DND-41 (cell line): Measurements from ENCODE around the gene SLC25A53.
A peak's percentile ranks its signal among the peaks of the same experiment; 100 is the strongest.

Experiments used
- ATAC-seq: fragments of 200-7000 bp; cut with Tn5 transposase; 3 replicates; pipeline ENCODE4 v1.9.1; 2021; ENCODE audit warnings: low read depth; ENCODE audit not compliant: insufficient read depth
- DNase-seq: peaks from one replicate; pipeline ENCODE4 v3.0.0-alpha.2; 2020
- H2AFZ ChIP-seq: 2 replicates; pipeline ENCODE4 v1.6.0; 2012; ENCODE audit warnings: low read depth, low read length
- H3K27ac ChIP-seq: 2 replicates; pipeline ENCODE4 v1.5.1; 2012; ENCODE audit warnings: low read length, inconsistent platforms
- H3K27me3 ChIP-seq: fragments of 200-600 bp; sonication (generic); 2 replicates; pipeline ENCODE4 v1.6.0; 2012; ENCODE audit warnings: low read length, mild to moderate bottlenecking, inconsistent platforms; ENCODE audit not compliant: insufficient read depth, poor library complexity
- H3K36me3 ChIP-seq: 2 replicates; pipeline ENCODE4 v1.5.1; 2012; ENCODE audit warnings: low read length, inconsistent platforms; ENCODE audit not compliant: insufficient read depth
- H3K4me1 ChIP-seq: 2 replicates; pipeline ENCODE4 v1.5.1; 2012; ENCODE audit warnings: mild to moderate bottlenecking, low read length; ENCODE audit not compliant: insufficient read depth
- H3K4me2 ChIP-seq: 2 replicates; pipeline ENCODE4 v1.6.0; 2012; ENCODE audit warnings: mild to moderate bottlenecking, moderate library complexity, low read length, inconsistent platforms; ENCODE audit not compliant: insufficient read depth
- H3K4me3 ChIP-seq, 2 experiments: fragments of 200-600 bp in 1 of 2; shearing (Covaris generic) in 1 of 2; 2 replicates each; pipeline ENCODE4 v1.5.1; 2012 to 2016; ENCODE audit warnings: inconsistent platforms in 2 of 2, low read length in 2 of 2, mild to moderate bottlenecking in 2 of 2, low read depth in 1 of 2, moderate library complexity in 1 of 2
- H3K79me2 ChIP-seq: 2 replicates; pipeline ENCODE4 v1.6.0; 2012; ENCODE audit warnings: low read length, inconsistent platforms; ENCODE audit not compliant: insufficient read depth
- H3K9ac ChIP-seq: 2 replicates; pipeline ENCODE4 v1.6.0; 2012; ENCODE audit warnings: low read depth, mild to moderate bottlenecking, inconsistent platforms, low read length, moderate library complexity
- H3K9me3 ChIP-seq: 2 replicates; pipeline ENCODE4 v1.5.1; 2012; ENCODE audit warnings: low read length, moderate library complexity, mild to moderate bottlenecking, inconsistent platforms; ENCODE audit not compliant: insufficient read depth, severe bottlenecking
- H4K20me1 ChIP-seq: 2 replicates; pipeline ENCODE4 v1.6.0; 2012; ENCODE audit warnings: low read length; ENCODE audit not compliant: insufficient read depth
- CTCF ChIP-seq: IDR thresholded peaks from 2 replicates; pipeline ENCODE4 v1.5.1; 2012; ENCODE audit warnings: borderline replicate concordance, low read length, moderate library complexity, mild to moderate bottlenecking; ENCODE audit not compliant: poor library complexity, severe bottlenecking; ENCODE audit errors: extremely low read depth
- EZH2 ChIP-seq: IDR thresholded peaks from 3 replicates; pipeline ENCODE4 v1.6.1; 2012; ENCODE audit warnings: borderline replicate concordance, low read depth, mild to moderate bottlenecking, moderate library complexity, low read length, inconsistent platforms; ENCODE audit not compliant: severe bottlenecking

Gene SLC25A53

DNA sequence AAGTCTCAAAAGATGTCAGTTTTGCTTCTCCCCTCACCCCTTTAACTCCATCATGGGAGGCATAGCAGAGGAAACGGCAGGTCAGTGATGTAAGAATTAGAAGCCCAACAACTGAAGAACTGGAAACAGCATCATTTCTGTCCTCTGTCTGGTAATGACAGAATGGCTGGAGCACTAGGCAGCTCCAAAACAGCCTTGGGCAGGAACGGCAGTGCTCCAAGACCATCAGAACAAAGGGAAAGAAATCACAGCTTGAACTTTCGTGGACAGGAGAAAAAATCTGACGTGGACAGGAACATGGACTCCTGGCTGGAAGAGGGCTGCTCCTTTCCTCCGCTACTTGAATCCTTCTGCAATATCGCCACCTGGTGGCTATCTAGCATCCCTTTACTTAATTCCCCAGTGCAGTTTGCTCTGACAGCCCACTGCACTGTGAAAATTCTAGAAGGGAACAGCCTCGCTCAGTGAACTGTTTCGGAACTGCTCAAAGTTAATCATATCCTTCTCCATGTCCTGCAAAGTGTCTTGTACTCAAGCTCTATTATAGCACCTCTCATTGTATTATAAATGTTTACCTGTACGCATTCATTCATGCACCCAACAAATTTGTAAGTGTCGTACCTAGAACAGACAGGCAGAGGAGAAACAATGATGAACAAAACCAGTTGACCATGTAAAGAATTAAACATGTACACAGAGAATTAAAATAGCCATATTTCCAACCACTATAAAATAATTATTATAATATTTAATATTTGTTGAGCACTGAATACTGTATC lies 20.4 kb downstream of the SLC25A53 start:
- DNase-seq (peak; percentile 65), ATAC-seq (peak; percentile 97)
- H3K36me3 ChIP-seq: no peaks in the 10 kb centered on the region
- H3K27me3 ChIP-seq: no peaks in the 10 kb centered on the region
- H2AFZ ChIP-seq: peak overlapping the region; percentile 51; the same call in 1 of the 2 replicates
- H3K4me2 ChIP-seq: peak overlapping the region; percentile 56; the same call in 1 of the 2 replicates
- H3K9me3 ChIP-seq: no peaks in the 10 kb centered on the region
- peaks cover 4% of the 10 kb centered on the region for H3K4me1 ChIP-seq
- H3K27ac ChIP-seq: no peak overlapping the region
- H3K9ac ChIP-seq: no peak overlapping the region
- peak overlapping the region in 1 of 2 experiments; percentile 42; a peak in 1 of 4 replicates for H3K4me3 ChIP-seq
- H3K79me2 ChIP-seq: no peaks in the 10 kb centered on the region
- TF ChIP-seq CTCF: peak; percentile 79
- TF ChIP-seq EZH2: no peak
- no peaks in the 10 kb centered on the region for H4K20me1 ChIP-seq

DNA sequence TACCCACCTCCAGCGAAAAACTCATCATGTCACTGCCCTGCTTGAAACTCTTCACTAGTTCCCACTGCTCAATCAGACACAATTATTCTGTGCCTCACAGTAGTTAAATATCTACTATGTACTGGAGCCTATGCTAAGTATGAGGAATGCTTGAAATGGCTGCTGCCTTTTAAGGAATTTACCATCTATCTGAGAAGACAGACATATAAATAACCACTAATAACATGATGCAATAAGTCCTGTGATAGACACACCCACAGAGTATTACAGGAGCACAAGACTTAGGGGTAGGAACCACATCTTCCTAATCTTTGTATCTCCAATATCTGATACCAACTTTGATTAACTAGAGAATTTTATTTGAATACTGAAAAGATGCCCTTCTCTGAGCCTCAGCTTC lies 21.1 kb downstream of the SLC25A53 start:
- Histone ChIP-seq H3K79me2 (no peaks in the 10 kb centered on the region), H2AFZ (no peak overlapping the region), H3K27ac (no peak overlapping the region), H3K36me3 (no peaks in the 10 kb centered on the region), H3K4me1 (peaks cover 4% of the 10 kb centered on the region), H4K20me1 (no peaks in the 10 kb centered on the region), H3K9ac (no peak overlapping the region), H3K27me3 (no peaks in the 10 kb centered on the region), H3K4me3 (no peak overlapping the region), H3K4me2 (no peak overlapping the region), H3K9me3 (no peaks in the 10 kb centered on the region)
- DNase-seq (no peak), ATAC-seq (no peak)
- TF ChIP-seq CTCF: no peak
- no peak for TF ChIP-seq EZH2

DNA sequence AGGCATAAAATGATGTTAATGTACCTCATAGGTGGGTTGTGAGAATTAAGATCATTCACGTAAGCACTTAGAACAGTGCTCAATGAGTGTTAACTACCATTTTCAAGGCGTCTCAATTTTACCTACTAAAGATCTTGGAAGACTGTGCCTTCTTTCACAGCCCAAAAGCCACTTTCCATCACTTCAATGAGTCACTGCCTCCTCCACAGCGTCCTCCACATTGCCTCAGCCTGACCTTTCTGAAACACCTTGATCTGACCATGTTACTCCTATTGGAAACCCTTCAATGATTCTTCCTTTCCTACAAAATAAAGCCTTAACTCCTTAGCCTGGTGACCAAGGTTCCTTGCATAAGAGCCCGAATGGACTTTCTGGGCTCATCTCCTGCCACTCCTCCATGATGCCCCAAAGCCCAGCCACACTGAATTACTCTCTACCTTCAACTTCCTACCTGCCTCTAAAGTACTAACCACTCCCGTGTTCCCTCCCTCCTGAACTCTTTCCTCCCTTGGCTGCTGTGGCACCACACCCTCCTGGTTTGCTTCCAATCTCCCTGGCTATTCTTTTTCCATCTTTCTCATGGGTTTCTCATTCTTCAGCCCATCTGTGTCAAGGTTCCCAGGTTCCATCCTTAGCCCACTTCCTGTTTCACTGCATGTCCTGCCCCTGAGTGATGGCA lies 22.1 kb downstream of the SLC25A53 start:
- TF ChIP-seq CTCF (no peak), EZH2 (no peak)
- no peaks in the 10 kb centered on the region for H3K79me2 ChIP-seq
- H3K36me3 ChIP-seq: peaks cover 7% of the 10 kb centered on the region; the same call in 1 of the 2 replicates
- H3K9ac ChIP-seq: no peak overlapping the region
- no peak overlapping the region for H3K27ac ChIP-seq
- H3K4me2 ChIP-seq: no peak overlapping the region
- no peak for DNase-seq
- H3K27me3 ChIP-seq: no peaks in the 10 kb centered on the region
- H3K4me1 ChIP-seq: peaks cover 4% of the 10 kb centered on the region
- H2AFZ ChIP-seq: no peak overlapping the region
- H4K20me1 ChIP-seq: no peaks in the 10 kb centered on the region
- ATAC-seq: no peak
- no peaks in the 10 kb centered on the region for H3K9me3 ChIP-seq
- H3K4me3 ChIP-seq: no peak overlapping the region
